OCI-LY7 (cell line): Measurements from ENCODE around the gene CEP295NL.

Experiments used
- EZH2phosphoT487 ChIP-seq: fragments of 200-600 bp; sonication (generic); IDR thresholded peaks from 2 replicates; pipeline ENCODE4 v1.6.1; 2018; ENCODE audit warnings: low read depth, borderline replicate concordance, mild to moderate bottlenecking, mixed run types, antibody characterized with exemption, low read length, moderate library complexity, mixed read lengths
- TF ChIP-seq, protein P1 (sequence below): fragments of 200-600 bp; sonication (generic); conservative IDR thresholded peaks from 2 replicates; pipeline ENCODE4 v1.5.1; 2014; ENCODE audit warnings: mild to moderate bottlenecking, antibody characterized with exemption, low read length, moderate library complexity, mixed read lengths

DNA sequence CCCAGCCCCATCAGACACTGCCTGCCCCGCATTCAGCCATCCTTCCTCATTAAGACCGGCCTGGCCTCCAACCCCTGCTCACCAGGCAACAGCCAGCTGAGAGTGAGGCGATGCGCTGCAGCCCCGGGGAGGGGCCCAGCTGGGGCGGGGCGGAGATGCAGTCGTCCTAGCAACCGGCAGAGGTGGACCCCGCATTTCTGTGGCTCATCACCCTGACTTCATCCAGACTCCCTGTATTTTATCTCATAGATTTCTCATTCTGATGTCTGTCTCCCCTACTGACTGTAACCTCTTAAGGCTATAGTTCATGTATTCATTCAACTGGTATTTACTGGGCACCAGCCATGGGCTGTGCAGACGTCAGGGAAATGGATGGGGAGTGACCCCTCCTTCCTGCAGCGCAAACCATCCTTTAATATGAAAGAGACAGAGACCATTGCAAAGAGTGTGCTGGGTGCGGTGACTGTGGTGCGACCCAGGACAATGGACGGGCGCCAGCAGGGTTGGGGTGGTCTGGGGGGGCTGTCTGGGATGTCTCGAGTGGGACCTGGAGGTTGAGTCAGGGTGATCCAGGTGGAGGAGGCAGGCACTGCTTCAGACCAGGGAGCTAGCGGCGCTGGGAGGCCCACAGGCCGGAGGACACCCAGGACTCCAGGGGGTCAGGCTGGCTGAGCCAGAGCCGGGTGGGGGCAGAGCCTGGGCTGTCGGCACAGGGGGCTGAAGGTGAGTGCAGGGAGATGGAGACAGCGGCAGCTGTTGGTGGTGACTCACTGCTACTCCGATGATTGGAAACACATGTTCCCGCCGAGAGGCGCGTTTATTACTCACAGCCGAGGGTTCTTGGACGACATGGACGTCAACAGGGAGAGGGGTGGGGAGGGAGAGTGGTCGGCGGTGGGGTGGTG is 32.7 kb upstream of the CEP295NL start:
- TF ChIP-seq, protein P1, sequence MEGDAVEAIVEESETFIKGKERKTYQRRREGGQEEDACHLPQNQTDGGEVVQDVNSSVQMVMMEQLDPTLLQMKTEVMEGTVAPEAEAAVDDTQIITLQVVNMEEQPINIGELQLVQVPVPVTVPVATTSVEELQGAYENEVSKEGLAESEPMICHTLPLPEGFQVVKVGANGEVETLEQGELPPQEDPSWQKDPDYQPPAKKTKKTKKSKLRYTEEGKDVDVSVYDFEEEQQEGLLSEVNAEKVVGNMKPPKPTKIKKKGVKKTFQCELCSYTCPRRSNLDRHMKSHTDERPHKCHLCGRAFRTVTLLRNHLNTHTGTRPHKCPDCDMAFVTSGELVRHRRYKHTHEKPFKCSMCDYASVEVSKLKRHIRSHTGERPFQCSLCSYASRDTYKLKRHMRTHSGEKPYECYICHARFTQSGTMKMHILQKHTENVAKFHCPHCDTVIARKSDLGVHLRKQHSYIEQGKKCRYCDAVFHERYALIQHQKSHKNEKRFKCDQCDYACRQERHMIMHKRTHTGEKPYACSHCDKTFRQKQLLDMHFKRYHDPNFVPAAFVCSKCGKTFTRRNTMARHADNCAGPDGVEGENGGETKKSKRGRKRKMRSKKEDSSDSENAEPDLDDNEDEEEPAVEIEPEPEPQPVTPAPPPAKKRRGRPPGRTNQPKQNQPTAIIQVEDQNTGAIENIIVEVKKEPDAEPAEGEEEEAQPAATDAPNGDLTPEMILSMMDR, result no peak
- TF ChIP-seq EZH2phosphoT487, result no peak
